GM10248 (cell line): ENCODE measurements around the gene VSTM2B.

Experiments
- CTCF ChIA-PET: fragments of 300-600 bp; sonication (Branson Sonifier 250); formaldehyde crosslinking; extraction: SDS; loops from one replicate; lab custom pipeline; 2021; ENCODE audit warnings: antibody characterized with exemption; lab: Yijun Ruan, JAX
- POLR2A ChIA-PET: fragments of 350-650 bp; sonication (Branson Sonifier 250); formaldehyde crosslinking; extraction: SDS; loops from one replicate; lab custom pipeline; 2020; ENCODE audit warnings: antibody characterized with exemption; lab: Yijun Ruan, JAX
- DNase-seq: peaks from one replicate; pipeline ENCODE4 v3.0.0; 2012; ENCODE audit errors: extremely low spot score
- CTCF ChIP-seq: IDR thresholded peaks from 2 replicates; pipeline ENCODE4 v1.5.1; 2012; ENCODE audit warnings: mild to moderate bottlenecking, low read depth; ENCODE audit errors: extremely low read depth, missing control alignments, control extremely low read depth

Gene VSTM2B

GRCh38 chr19:29612121-29612520 lies 86.3 kb downstream of the VSTM2B start:
- no peak for TF ChIP-seq CTCF
- ChIA-PET CTCF (interaction anchor here (1.1 to 10.3 kb wide), 15 partner anchors 9 to 148 kb away, joined by 3 to 115 read pairs (median 18); partner anchors contain the start of genes C19orf12 and PLEKHF1), POLR2A (no interaction called here)
- no peak for DNase-seq

GRCh38 chr19:29612801-29613595 lies 87.2 kb downstream of the VSTM2B start:
- no peak for TF ChIP-seq CTCF
- CTCF ChIA-PET, result interaction anchor here (4.3 to 10.3 kb wide), 5 partner anchors 8 to 103 kb away, joined by 51 to 115 read pairs (median 83); partner anchors contain the start of genes C19orf12 and PLEKHF1
- POLR2A ChIA-PET, result interaction anchor here (0.8 kb wide), 1 partner anchor 55 kb away, joined by 3 read pairs; no protein-coding TSS in a partner anchor
- no peak for DNase-seq

GRCh38 chr19:29614046-29614445 lies 88.3 kb downstream of the VSTM2B start:
- TF ChIP-seq CTCF, result no peak
- CTCF ChIA-PET, result interaction anchor here (1.7 to 10.3 kb wide), 3 partner anchors 12 to 102 kb away, joined by 4 to 115 read pairs (median 115); partner anchors contain the start of gene C19orf12

More at GRCh38 chr19:29614046-29614445, 88.3 kb downstream of the VSTM2B start:
- POLR2A ChIA-PET, result no interaction called here
- DNase-seq, result no peak
